Neutrophil (primary cell): ENCODE results near the gene LTBP1.

Experiments
- H3K27ac ChIP-seq: fragments of 200-600 bp; sonication (generic); 2 replicates; pipeline ENCODE4 v1.5.1; 2016; ENCODE audit warnings: mild to moderate bottlenecking, moderate library complexity
- H3K27me3 ChIP-seq: fragments of 200-600 bp; sonication (generic); 2 replicates; pipeline ENCODE4 v1.6.0; 2016; ENCODE audit warnings: mild to moderate bottlenecking
- H3K36me3 ChIP-seq: fragments of 200-600 bp; sonication (generic); 2 replicates; pipeline ENCODE4 v1.5.1; 2017
- H3K4me1 ChIP-seq, 2 experiments: fragments of 200-600 bp in 1 of 2; sonication (generic) in 1 of 2; 1 replicate in 1 of 2; 2 replicates in 1 of 2; pipeline versions ENCODE4 v1.5.1 to v1.6.1; 2013 to 2016; ENCODE audit warnings: low read depth in 1 of 2, low read length in 1 of 2, mild to moderate bottlenecking in 1 of 2, moderate library complexity in 1 of 2; ENCODE audit not compliant: control insufficient read depth in 1 of 2, insufficient read depth in 1 of 2
- H3K4me3 ChIP-seq, 2 experiments: fragments of 200-600 bp in 1 of 2; sonication (generic) in 1 of 2; 1 replicate in 1 of 2; 2 replicates in 1 of 2; pipeline ENCODE4 v1.5.1; 2013 to 2016; ENCODE audit warnings: low read depth in 1 of 2, low read length in 1 of 2, mild to moderate bottlenecking in 1 of 2, moderate library complexity in 1 of 2
- H3K9me3 ChIP-seq: fragments of 200-600 bp; sonication (generic); 2 replicates; pipeline ENCODE4 v1.5.1; 2016
- TF ChIP-seq, protein P1 (sequence below): fragments of 200-600 bp; sonication (generic); IDR thresholded peaks from 2 replicates; pipeline ENCODE4 v1.5.1; 2016; ENCODE audit warnings: antibody characterized with exemption

LTBP1 gene

DNA sequence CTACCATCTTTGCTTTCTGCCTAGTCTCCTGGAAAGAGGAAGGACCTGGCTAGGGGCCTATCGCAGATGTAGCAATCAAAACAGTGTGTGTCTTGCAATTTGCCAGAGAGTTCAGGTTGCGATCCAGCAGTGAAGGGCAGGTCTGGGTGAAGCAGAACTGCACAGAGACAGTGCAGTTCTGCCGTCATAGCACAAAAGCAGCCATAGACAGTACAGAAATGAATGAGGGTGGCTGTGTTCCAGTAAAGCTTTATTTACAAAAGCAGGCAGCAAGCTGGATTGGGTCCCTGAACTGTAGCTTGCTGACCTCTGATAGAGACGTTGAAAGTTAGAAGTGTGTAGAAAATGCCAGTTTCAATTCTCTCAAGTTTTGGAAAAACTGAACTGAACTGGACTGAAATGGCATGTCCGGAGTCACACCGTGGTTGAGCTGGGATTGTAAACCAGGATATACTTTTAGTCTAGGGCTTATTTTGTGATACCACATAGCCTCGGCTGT is 186.8 kb downstream of the LTBP1 start:
- H3K4me1 ChIP-seq = peaks cover 63 to 79% of the 10 kb centered on the region in 2 experiments

DNA sequence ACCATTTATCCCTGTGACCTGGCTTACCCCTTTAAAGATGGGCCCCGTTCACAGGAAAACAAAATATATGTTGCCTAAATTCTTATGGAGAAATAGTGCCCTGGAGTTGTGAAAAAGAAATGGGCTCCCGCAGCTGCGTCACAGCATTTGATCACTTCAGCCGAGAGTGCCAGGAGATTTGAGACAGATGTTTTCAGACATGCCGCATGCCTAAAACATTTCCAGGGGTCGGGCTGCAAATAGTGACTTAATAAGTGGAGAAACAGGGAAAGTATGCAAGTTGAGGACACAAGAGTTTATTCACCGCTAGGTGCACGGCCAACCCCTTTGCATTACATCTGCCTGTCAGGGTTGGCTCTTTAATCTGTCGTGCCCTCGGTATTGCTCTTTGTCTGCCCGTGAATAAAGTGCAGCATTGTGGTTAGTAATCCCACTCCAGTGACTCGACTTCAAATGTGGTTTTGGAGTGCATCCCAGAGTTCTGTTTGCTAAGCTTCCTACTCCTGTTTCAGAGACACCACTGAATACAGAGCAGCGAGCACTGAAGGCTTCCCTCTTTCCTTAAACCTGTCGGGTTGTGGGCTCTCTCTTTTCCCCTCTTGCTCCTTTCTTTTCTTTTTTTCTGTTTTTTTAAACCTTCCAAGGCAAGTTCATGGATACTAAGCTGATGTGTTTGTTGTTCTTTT is 187.5 kb downstream of the LTBP1 start:
- H3K36me3 ChIP-seq = no peaks in the 10 kb centered on the region
- H3K27me3 ChIP-seq = no peaks in the 10 kb centered on the region
- no peaks in the 10 kb centered on the region for H3K9me3 ChIP-seq
- H3K4me3 ChIP-seq = peak overlapping the region; percentile 19 to 21
- peaks cover 57 to 76% of the 10 kb centered on the region in 2 experiments for H3K4me1 ChIP-seq
- TF ChIP-seq, protein P1, sequence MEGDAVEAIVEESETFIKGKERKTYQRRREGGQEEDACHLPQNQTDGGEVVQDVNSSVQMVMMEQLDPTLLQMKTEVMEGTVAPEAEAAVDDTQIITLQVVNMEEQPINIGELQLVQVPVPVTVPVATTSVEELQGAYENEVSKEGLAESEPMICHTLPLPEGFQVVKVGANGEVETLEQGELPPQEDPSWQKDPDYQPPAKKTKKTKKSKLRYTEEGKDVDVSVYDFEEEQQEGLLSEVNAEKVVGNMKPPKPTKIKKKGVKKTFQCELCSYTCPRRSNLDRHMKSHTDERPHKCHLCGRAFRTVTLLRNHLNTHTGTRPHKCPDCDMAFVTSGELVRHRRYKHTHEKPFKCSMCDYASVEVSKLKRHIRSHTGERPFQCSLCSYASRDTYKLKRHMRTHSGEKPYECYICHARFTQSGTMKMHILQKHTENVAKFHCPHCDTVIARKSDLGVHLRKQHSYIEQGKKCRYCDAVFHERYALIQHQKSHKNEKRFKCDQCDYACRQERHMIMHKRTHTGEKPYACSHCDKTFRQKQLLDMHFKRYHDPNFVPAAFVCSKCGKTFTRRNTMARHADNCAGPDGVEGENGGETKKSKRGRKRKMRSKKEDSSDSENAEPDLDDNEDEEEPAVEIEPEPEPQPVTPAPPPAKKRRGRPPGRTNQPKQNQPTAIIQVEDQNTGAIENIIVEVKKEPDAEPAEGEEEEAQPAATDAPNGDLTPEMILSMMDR = no peak
- peak overlapping the region; percentile 77 for H3K27ac ChIP-seq

More for the DNA sequence above, 186.8 kb downstream of the LTBP1 start:
- no peaks in the 10 kb centered on the region for H3K36me3 ChIP-seq
- no peaks in the 10 kb centered on the region for H3K9me3 ChIP-seq
- H3K27ac ChIP-seq = peak overlapping the region; percentile 77
- no peaks in the 10 kb centered on the region for H3K27me3 ChIP-seq
- TF ChIP-seq, protein P1 = no peak
- H3K4me3 ChIP-seq = peak overlapping the region; percentile 19 to 21

DNA sequence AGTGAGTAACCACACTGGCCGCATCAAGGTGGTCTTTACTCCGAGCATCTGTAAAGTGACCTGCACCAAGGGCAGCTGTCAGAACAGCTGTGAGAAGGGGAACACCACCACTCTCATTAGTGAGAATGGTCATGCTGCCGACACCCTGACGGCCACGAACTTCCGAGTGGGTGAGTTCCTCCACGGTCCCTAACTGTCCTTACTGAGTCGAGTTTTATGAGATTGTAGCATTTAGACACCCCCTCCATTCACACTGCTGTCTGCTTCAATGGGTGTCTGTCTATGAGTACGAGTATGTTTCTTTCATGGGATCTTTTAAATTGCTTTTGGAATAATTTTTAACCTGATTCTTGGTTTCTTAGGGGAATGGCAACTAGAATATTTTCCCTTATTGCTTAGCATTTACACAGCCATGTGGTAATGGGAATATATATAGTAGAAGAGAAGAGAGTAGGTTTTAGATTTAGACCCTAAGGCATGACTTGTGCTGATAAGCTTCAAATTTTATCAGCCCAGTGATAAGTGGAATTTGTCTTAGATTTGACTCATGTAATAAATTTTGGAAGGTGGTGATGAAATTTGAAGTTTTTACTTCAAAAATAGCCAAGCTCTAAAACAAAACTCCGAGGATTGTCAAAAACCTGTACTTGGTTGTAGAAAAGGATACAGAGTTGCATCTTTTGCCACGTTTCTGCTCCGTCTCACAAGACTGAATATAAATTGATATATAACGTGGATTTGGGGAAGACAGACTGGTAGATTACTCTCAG is 188.2 kb downstream of the LTBP1 start:
- H3K4me3 ChIP-seq = peak overlapping the region; percentile 19 to 21
- no peaks in the 10 kb centered on the region for H3K27me3 ChIP-seq
- H3K27ac ChIP-seq = peak overlapping the region; percentile 77
- no peaks in the 10 kb centered on the region for H3K9me3 ChIP-seq
- peaks cover 51 to 69% of the 10 kb centered on the region in 2 experiments for H3K4me1 ChIP-seq
- no peaks in the 10 kb centered on the region for H3K36me3 ChIP-seq
- TF ChIP-seq, protein P1 = no peak

DNA sequence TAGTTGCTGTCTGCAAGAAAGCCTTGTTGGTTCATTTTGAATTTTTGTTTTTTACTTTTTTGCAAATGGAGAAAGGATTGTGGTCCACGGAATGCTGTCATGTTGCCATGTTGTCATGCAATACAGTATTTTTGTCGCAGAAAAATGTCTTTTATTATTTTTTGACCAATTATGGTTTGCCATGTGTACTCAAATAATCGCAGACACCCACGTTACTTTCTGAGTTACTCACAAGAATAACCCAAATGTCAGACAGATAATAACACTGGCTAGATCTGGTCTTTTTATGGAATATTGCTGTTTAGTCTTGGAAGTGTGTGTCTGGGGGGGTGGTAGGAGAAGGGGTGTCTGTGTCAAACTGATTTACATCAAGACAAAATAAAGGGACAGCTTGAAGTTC is 188.9 kb downstream of the LTBP1 start:
- Histone ChIP-seq H3K36me3 (no peaks in the 10 kb centered on the region), H3K27ac (no peak overlapping the region), H3K9me3 (no peaks in the 10 kb centered on the region), H3K4me1 (peaks cover 45 to 62% of the 10 kb centered on the region in 2 experiments), H3K4me3 (no peak overlapping the region), H3K27me3 (no peaks in the 10 kb centered on the region)
- TF ChIP-seq, protein P1 = no peak

DNA sequence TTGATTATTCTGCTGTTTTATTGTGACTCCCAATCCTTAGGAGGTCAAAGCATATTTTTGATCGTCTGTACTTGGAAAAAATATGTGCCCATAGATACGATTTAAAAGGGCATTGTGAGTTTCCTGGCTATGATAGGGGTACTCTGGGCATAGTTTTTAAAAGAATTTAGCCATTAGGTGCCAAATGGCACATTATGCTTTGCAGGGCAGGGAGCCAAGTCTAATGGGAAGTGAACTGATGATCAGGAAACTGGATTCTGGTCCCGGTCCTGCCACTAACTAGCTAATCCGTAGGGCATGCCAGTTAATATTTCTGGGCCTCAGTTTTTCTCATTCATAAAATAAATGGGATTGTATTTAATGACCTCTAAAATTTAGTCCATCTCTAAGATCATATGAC is 189.3 kb downstream of the LTBP1 start:
- Histone ChIP-seq H3K4me3 (no peak overlapping the region), H3K9me3 (no peaks in the 10 kb centered on the region), H3K27ac (peak overlapping the region; percentile 23), H3K27me3 (no peaks in the 10 kb centered on the region), H3K36me3 (no peaks in the 10 kb centered on the region), H3K4me1 (peaks cover 41 to 58% of the 10 kb centered on the region in 2 experiments)
- TF ChIP-seq, protein P1 = no peak
